Tibial nerve (tissue), 4 donors: ENCODE results near the gene KIF13A.

Experiments
- EP300 ChIP-seq, 2 donors: sonication (generic); formaldehyde crosslinking; IDR thresholded peaks; one replicate each; pipeline ENCODE4 v1.6.1; 2017; ENCODE audit warnings: antibody characterized with exemption in 2 of 2, mild to moderate bottlenecking in 1 of 2
- POLR2A ChIP-seq, 2 donors: fragments of 450-650 bp; IDR thresholded peaks; one replicate each; pipeline ENCODE4 v1.6.1; 2017; ENCODE audit warnings: antibody characterized with exemption in 2 of 2, mild to moderate bottlenecking in 2 of 2, moderate library complexity in 2 of 2
- TF ChIP-seq, protein P1 (sequence below), 5 experiments: fragments of 200-600 bp in 3 of 5; fragments of 450-650 bp in 2 of 5; sonication (generic) in 3 of 5; IDR thresholded peaks; one replicate each; pipeline ENCODE4 v1.5.1; 2016 to 2019; ENCODE audit warnings: antibody characterized with exemption in 5 of 5, mild to moderate bottlenecking in 3 of 5, moderate library complexity in 2 of 5

DNA sequence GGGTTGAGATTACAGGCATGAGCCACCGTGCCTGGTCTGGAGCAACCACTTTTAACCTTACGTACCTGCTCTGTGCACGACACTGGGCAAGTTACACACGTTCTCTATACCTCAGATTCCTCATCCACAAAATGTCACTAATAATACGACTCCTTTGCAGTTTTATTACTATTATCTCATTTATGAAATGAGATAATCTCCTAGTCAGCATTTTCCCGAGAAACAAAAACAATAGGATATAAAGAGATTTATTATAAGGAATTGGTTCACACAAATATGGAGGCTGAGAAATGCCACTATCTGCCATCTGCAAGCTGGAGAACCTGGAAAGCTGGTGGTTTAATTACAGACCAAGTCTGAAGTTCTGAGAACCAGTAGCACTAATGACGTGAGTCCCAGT, 12.0 kb upstream of the KIF13A start:
- TF ChIP-seq, protein P1, sequence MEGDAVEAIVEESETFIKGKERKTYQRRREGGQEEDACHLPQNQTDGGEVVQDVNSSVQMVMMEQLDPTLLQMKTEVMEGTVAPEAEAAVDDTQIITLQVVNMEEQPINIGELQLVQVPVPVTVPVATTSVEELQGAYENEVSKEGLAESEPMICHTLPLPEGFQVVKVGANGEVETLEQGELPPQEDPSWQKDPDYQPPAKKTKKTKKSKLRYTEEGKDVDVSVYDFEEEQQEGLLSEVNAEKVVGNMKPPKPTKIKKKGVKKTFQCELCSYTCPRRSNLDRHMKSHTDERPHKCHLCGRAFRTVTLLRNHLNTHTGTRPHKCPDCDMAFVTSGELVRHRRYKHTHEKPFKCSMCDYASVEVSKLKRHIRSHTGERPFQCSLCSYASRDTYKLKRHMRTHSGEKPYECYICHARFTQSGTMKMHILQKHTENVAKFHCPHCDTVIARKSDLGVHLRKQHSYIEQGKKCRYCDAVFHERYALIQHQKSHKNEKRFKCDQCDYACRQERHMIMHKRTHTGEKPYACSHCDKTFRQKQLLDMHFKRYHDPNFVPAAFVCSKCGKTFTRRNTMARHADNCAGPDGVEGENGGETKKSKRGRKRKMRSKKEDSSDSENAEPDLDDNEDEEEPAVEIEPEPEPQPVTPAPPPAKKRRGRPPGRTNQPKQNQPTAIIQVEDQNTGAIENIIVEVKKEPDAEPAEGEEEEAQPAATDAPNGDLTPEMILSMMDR (IDR thresholded peaks at IDR 0.05), result no peak
- no peak for TF ChIP-seq POLR2A (IDR thresholded peaks at IDR 0.05)
- no peak for TF ChIP-seq EP300 (IDR thresholded peaks at IDR 0.05)
